ENCODE results near the gene YBX2. TPM values are rescaled to one million over a fixed set of nuclear protein-coding genes. Genes with fewer than 3 reads are reported as not detected.
A peak's percentile ranks its signal among the peaks of the same experiment; 100 is the strongest.

YBX2 gene
- total RNA-seq, 6 donors from 2014 or later, result 0.14 to 2.2 (median 1.2) TPM; not detected in 1

DNA sequence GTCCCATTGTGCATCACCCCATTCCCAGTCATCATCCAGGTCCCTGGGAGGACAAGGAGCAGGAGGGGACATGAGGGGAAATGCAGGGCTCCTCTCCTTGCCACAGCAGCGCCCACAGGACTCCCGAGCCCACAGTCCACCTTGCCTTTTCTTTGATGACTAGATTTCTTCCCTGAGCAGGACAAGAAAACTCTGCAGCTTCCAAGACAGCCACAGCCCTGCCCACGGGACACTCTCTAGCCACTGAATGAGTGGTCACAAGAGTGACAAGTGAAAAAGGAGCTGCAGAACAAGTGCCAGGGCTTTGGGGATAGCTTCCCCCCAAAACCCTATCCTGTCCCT lies 30.0 kb upstream of the YBX2 start:
- TF ChIP-seq CTCF (IDR thresholded peaks at IDR 0.05), result peak in 1 of 6 experiments; percentile 13
- no peak for TF ChIP-seq EP300 (IDR thresholded peaks at IDR 0.05)
- no peak for TF ChIP-seq POLR2A (IDR thresholded peaks at IDR 0.05)
- Histone ChIP-seq H3K4me3 (no peak overlapping the region), H3K9me3 (no peaks in the 10 kb centered on the region), H3K27ac (no peak overlapping the region), H3K36me3 (peaks cover 15 to 77% (median 58%) of the 10 kb centered on the region in 4 donors), H3K27me3 (no peaks in the 10 kb centered on the region), H3K4me1 (peaks cover 8 to 17% (median 9%) of the 10 kb centered on the region in 4 donors)
- WGBS, 2 donors, result 92 to 97% methylated on average over 3 of the region's 3 CpGs
- ATAC-seq (ENCODE audit: low FRiP score in 2 of 2) (no peak), DNase-seq (no peak)

- no peak overlapping the region for H3K27ac ChIP-seq
- H3K36me3 ChIP-seq, result peaks cover 15 to 81% (median 60%) of the 10 kb centered on the region in 4 donors
- WGBS, 2 donors, result 69 to 93% methylated on average over 22 to 39 of the region's 39 CpGs
- H3K4me3 ChIP-seq, result no peak overlapping the region
- peak; percentile 78 to 87 (median 84) for TF ChIP-seq CTCF (IDR thresholded peaks at IDR 0.05)
- no peak for TF ChIP-seq EP300 (IDR thresholded peaks at IDR 0.05)
- DNase-seq (peak; percentile 58 to 95), ATAC-seq (ENCODE audit: low FRiP score in 2 of 2) (peak in 1 of 2 donors; percentile 61)
- no peaks in the 10 kb centered on the region for H3K27me3 ChIP-seq
- H3K9me3 ChIP-seq, result no peaks in the 10 kb centered on the region
- peaks cover 8 to 16% (median 9%) of the 10 kb centered on the region in 4 donors for H3K4me1 ChIP-seq
These were observed 29.4 kb upstream of the YBX2 start for GRCh38 chr17:7323731-7324437.

GRCh38 chr17:7322520-7323194 lies 28.2 kb upstream of the YBX2 start:
- Histone ChIP-seq H3K4me1 (peaks cover 0 to 4% (median 0%) of the 10 kb centered on the region in 4 donors), H3K36me3 (peaks cover 15 to 93% (median 72%) of the 10 kb centered on the region in 4 donors), H3K27me3 (no peaks in the 10 kb centered on the region), H3K9me3 (no peaks in the 10 kb centered on the region), H3K27ac (no peak overlapping the region), H3K4me3 (no peak overlapping the region)
- no peak for TF ChIP-seq POLR2A (IDR thresholded peaks at IDR 0.05)
- no peak for TF ChIP-seq EP300 (IDR thresholded peaks at IDR 0.05)
- no peak for TF ChIP-seq CTCF (IDR thresholded peaks at IDR 0.05)
- no peak for TF ChIP-seq POLR2AphosphoS5 (IDR thresholded peaks at IDR 0.05)
- no peak for ATAC-seq (ENCODE audit: low FRiP score in 2 of 2)
- DNase-seq, result peak in 1 of 2 donors; percentile 63
- WGBS, 2 donors, result 95 to 100% methylated on average over 3 to 16 of the region's 22 CpGs

- no peaks in the 10 kb centered on the region for H3K27me3 ChIP-seq
- H3K36me3 ChIP-seq, result peaks cover 15 to 91% (median 78%) of the 10 kb centered on the region in 4 donors
- DNase-seq (peak in 1 of 2 donors; percentile 52), ATAC-seq (ENCODE audit: low FRiP score in 2 of 2) (no peak)
- no peaks in the 10 kb centered on the region for H3K4me1 ChIP-seq
- TF ChIP-seq POLR2AphosphoS5 (IDR thresholded peaks at IDR 0.05), result no peak
- TF ChIP-seq CTCF (IDR thresholded peaks at IDR 0.05), result no peak
- TF ChIP-seq POLR2A (IDR thresholded peaks at IDR 0.05), result no peak
- TF ChIP-seq EP300 (IDR thresholded peaks at IDR 0.05), result no peak
- H3K4me3 ChIP-seq, result no peak overlapping the region
- WGBS, 2 donors, result 94 to 98% methylated on average over 15 of the region's 15 CpGs
- H3K27ac ChIP-seq, result no peak overlapping the region
- H3K9me3 ChIP-seq, result no peaks in the 10 kb centered on the region
These were observed 27.0 kb upstream of the YBX2 start for GRCh38 chr17:7321466-7321865.
